ENCODE measurements around the gene ANKRD29. TPM values are rescaled to one million over a fixed set of nuclear protein-coding genes. Genes with fewer than 3 reads are reported as not detected.
"Not testable (repeated sequence)": the region's sequence is repeated elsewhere in the genome, so short reads cannot be mapped to it uniquely, and the experiment has no call there.

ANKRD29 gene
- total RNA-seq, 1 experiment from 2014 or later: not detected

- DNase-seq (ENCODE audit: low read depth): no peak
These were observed 78.4 kb downstream of the ANKRD29 start for GRCh38 chr18:23584019-23584983.

GRCh38 chr18:23583071-23583865 is 79.4 kb downstream of the ANKRD29 start:
- no peak for DNase-seq (ENCODE audit: low read depth)

GRCh38 chr18:23580677-23581367 is 81.9 kb downstream of the ANKRD29 start:
- peak; percentile 70 for DNase-seq (ENCODE audit: low read depth)

- no peak for DNase-seq (ENCODE audit: low read depth)
These were observed 83.6 kb downstream of the ANKRD29 start for GRCh38 chr18:23578891-23579653.

- no peak for DNase-seq (ENCODE audit: low read depth)
These were observed 84.5 kb downstream of the ANKRD29 start for GRCh38 chr18:23578067-23578701.

- not testable (repeated sequence) for DNase-seq (ENCODE audit: low read depth)
These were observed 85.2 kb downstream of the ANKRD29 start for GRCh38 chr18:23577521-23577920.

GRCh38 chr18:23575309-23575651 is 87.4 kb downstream of the ANKRD29 start:
- DNase-seq (ENCODE audit: low read depth): no peak

- no peak for DNase-seq (ENCODE audit: low read depth)
These were observed 88.0 kb downstream of the ANKRD29 start for GRCh38 chr18:23574611-23575308.

GRCh38 chr18:23573626-23574431 is 88.9 kb downstream of the ANKRD29 start:
- peak; percentile 83 for DNase-seq (ENCODE audit: low read depth)

- DNase-seq (ENCODE audit: low read depth): no peak
These were observed 89.7 kb downstream of the ANKRD29 start for GRCh38 chr18:23573020-23573419.

GRCh38 chr18:23572570-23572969 is 90.1 kb downstream of the ANKRD29 start:
- no peak for DNase-seq (ENCODE audit: low read depth)

GRCh38 chr18:23572012-23572411 is 90.7 kb downstream of the ANKRD29 start:
- DNase-seq (ENCODE audit: low read depth): no peak

- DNase-seq (ENCODE audit: low read depth): no peak
These were observed 91.7 kb downstream of the ANKRD29 start for GRCh38 chr18:23570912-23571504.

- DNase-seq (ENCODE audit: low read depth): no peak
These were observed 93.2 kb downstream of the ANKRD29 start for GRCh38 chr18:23569299-23570063.

- no peak for DNase-seq (ENCODE audit: low read depth)
These were observed 94.2 kb downstream of the ANKRD29 start for GRCh38 chr18:23568281-23569138.

GRCh38 chr18:23567671-23568070 is 95.0 kb downstream of the ANKRD29 start:
- no peak for DNase-seq (ENCODE audit: low read depth)

Data from HT1080 (cell line).